22Rv1 (cell line): ENCODE measurements around the gene RPP25L.

Experiments used
- CTCF ChIP-seq: fragments of 450-650 bp; IDR thresholded peaks from 2 replicates; pipeline ENCODE4 v1.5.1; 2017; ENCODE audit warnings: mild to moderate bottlenecking
- ZFX ChIP-seq: fragments of 450-650 bp; IDR thresholded peaks from 2 replicates; pipeline ENCODE4 v1.6.1; 2017; ENCODE audit warnings: antibody characterized with exemption, borderline replicate concordance

- no peak for TF ChIP-seq CTCF
- no peak for TF ChIP-seq ZFX
Observed at GRCh38 chr9:34594177-34594576, 17.7 kb downstream of the RPP25L start.
